CD4-positive, alpha-beta T cell treated with Interleukin-4 for 1 hour (primary cell): ENCODE measurements around the gene GRSF1.
"Not testable (repeated sequence)": the region's sequence is repeated elsewhere in the genome, so short reads cannot be mapped to it uniquely, and the experiment has no call there.

ENCODE experiments used
- DNase-seq, 2 donors: peaks; one replicate each; pipeline ENCODE4 v3.0.0-alpha.2; 2020 to 2022

Gene GRSF1

GRCh38 chr4:70839589-70840093 lies at the start of gene GRSF1:
TSS of gene GRSF1 (minus strand) at chr4:70839890. CDS start at chr4:70839827, 63 bp downstream.
- DNase-seq, result peak; percentile 93 to 95

- no peak for DNase-seq
These were observed 45.5 kb upstream of the GRSF1 start for GRCh38 chr4:70885174-70885573.

DNA sequence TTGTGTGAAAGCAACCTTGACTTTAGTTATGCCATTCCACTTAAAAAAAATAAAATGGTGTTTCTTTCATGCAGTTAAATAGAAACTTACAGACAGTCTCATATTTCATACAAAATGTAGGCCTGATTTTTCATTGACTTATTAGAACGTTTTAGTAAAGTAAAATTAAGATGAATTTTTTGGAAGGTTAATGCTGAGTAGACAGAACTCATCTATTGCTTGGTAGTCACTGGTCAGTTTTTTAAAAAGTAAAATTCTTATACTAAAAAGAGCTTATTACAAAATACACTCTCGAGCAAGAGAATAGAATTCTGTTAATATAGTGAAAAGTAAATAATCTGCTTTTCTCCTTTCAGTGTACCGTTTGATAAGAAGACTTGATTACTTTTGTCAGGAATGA lies 41.0 kb upstream of the GRSF1 start:
- no peak for DNase-seq

GRCh38 chr4:70877556-70877955 lies 37.9 kb upstream of the GRSF1 start:
- no peak for DNase-seq

DNA sequence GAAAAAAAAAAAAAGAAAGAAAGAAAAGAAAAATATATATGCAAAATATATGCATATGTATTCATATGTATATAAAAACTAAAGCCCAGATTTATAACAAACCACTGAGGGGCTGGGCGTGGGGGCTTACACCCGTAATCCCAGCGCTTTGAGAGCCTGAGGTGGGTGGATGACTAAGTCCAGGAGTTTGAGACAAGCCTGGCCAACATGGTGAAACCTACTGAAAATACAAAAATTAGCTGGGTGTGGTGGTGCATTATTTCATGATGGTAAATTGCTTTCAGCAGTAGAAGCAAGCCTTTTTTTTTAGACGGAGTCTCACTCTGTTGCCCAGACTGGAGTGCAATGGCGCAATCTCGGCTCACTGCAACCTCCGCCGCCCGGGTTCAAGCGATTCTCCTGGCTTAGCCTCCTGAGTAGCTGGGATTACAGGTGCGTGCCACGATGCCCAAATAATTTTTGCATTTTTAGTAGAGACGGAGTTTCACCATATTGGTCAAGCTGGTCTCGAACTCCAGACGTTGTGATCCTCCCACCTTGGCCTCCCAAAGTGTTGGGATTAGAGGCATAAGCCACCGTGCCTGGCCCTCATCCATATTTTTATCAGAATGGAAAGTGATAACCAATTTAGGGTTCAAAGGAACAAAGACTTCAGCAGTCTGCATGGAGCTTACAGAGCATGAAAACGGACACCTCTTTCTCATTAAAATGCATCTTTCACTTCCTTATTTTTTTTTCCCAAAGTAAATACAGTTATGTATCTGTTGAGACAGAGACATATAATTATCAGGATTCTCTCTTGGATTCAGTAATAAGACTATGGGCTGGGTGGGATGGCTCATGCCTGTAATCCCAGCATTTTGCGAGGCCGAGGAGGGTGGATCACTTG lies 34.8 kb upstream of the GRSF1 start:
- no peak for DNase-seq

DNA sequence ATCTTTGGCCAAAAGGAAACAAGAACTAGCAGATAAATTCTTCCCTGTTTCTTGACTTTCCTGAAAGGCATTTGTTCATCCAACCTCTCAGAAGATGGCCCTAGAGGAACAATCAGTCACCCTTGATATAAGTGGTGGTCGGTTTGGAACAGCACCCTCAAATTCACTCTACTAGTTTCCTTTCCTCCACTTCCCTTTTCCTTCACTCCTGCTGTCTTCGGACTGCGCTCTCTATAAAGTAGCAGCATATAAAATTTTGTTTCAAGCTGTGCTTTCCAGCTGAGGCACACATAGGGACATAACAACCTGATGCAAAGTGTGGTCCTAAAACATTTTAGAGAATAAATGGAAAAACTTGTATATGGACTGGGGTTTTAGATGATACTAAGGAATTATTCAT lies 33.5 kb upstream of the GRSF1 start:
- no peak for DNase-seq

DNA sequence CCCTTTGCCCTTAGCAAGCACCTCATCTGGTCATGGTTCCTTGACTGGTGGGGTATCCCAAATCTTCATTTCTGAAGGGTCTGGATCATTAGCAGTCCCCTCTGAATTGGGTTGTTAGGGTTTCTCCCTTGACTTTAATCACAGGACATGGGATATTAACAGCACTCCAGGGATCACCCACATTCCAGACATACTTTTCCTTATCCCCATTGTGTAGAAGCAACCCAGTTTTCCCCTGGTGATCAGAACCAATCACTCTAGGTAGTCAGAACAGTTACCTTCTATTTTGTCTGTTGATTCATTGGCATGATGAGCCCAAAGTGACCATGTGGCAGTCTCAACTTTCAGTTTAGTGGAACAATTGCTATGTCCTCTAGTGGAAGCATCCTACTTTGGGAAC lies 29.1 kb upstream of the GRSF1 start:
- DNase-seq, result no peak

- DNase-seq, result no peak
These were observed 23.6 kb upstream of the GRSF1 start for GRCh38 chr4:70863099-70863790.

DNA sequence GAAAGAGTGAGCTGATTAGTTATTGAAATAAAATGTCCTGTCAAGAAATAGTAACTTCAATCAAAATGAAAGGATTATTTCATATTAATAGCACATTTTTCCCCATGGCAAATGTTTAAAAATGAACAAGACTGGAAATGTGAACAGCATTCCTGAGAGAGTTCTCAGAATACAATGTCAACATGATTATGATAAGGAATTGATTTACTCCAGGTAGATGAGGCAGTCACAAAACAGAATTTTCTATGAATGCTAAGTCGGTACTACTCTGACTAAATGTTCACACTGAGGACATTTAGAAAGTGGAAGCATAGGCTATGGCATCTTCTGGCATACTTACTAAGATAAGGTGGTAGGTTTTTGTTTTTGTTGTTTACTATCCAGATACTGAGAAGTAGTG lies 19.4 kb upstream of the GRSF1 start:
- no peak for DNase-seq

- DNase-seq, result no peak
These were observed 18.8 kb upstream of the GRSF1 start for GRCh38 chr4:70858454-70858853.

DNA sequence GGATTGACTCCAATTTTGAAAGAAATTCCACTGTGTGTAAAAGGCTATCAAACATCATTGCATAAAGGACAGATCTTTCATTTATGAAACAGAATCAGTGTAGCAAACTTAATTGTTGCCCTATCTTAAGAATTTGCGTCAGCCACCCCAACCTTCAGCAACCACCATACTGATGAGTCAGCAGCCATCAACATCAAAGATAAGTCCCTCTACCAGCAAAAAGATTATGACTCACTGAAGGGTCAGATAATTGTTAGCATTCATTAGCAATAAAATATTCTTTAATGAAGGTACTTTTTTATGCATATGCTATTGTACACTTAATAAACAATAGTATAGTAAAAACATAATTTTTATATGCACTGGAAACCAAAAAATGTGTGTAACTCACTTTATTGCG lies 15.8 kb upstream of the GRSF1 start:
- no peak for DNase-seq

DNA sequence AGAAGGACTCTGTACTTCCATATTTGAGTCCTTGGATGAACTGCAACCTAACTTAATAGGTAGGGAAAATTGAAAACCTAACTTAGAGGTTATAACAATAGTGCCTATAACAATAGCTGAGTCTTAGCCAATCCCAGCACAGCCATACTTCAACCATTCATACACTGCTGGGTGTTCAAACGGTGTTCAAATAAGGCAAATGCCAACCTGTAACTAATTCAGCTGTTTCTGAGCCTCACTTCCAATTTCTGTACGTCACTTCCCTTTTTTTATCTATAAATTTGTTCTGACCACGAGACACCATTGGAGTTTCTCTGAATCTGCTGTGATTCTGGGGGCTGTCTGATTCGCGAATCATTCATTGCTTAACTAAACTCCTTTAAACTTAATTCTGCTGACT lies 9.6 kb upstream of the GRSF1 start:
- DNase-seq, result no peak

- peak in 1 of 2 donors; percentile 16 for DNase-seq
These were observed 4.5 kb upstream of the GRSF1 start for GRCh38 chr4:70844180-70844579.

DNA sequence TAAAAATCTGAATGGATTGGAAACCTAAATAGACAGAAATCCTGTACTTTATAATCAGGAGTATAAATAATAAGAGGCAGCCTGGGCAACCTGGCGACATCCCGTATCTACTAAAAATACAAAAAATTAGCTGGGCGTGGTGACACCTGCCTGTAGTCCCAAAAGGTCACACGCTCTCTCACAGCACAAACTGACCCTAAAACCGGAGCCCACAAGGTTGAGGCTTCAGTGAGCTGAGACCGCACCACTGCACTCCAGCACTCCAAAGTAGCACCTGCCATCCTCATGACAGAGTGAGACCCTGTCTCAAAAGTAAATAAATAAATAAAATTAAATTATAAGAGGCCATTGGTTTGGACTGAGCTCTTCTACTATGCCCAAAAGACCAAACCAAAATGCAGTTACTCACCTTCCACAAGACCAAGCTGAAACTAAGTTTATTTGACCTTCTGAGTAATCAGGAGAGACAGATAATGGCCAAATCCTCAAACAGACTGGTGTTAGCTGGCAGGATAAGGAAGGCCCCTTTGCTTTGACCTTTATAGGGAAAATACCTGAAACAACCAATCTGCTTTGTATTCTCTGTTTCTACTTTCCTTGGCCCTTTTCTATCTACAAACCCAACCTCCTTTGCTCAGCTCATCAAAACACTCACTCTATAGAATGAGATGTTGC lies 3.2 kb upstream of the GRSF1 start:
- DNase-seq, result no peak

- no peak for DNase-seq
These were observed 2.3 kb upstream of the GRSF1 start for GRCh38 chr4:70841951-70842350.

- no peak for DNase-seq
These were observed 1.5 kb upstream of the GRSF1 start for GRCh38 chr4:70841211-70841610.

- DNase-seq, result not testable (repeated sequence)
These were observed 941 bp upstream of the GRSF1 start for GRCh38 chr4:70840631-70841030.

DNA sequence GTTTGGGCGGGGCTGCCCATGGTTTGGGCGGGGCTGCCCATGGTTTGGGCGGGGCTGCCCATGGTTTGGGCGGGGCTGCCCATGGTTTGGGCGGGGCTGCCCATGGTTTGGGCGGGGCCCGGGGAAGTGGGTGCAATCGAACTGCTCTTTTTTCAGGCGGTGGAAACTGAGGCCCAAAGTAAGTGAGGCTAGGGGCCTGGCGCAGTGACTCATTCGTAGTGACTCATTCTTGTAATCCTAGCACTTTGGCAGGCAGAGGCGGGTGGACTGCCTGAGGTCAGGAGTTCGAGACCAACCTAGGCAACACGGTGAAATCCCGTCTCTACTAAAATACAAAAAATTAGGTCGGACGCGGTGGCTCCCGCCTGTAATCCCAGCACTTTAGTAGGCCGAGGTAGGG lies 447 bp upstream of the GRSF1 start:
- peak; percentile 50 to 67 for DNase-seq

DNA sequence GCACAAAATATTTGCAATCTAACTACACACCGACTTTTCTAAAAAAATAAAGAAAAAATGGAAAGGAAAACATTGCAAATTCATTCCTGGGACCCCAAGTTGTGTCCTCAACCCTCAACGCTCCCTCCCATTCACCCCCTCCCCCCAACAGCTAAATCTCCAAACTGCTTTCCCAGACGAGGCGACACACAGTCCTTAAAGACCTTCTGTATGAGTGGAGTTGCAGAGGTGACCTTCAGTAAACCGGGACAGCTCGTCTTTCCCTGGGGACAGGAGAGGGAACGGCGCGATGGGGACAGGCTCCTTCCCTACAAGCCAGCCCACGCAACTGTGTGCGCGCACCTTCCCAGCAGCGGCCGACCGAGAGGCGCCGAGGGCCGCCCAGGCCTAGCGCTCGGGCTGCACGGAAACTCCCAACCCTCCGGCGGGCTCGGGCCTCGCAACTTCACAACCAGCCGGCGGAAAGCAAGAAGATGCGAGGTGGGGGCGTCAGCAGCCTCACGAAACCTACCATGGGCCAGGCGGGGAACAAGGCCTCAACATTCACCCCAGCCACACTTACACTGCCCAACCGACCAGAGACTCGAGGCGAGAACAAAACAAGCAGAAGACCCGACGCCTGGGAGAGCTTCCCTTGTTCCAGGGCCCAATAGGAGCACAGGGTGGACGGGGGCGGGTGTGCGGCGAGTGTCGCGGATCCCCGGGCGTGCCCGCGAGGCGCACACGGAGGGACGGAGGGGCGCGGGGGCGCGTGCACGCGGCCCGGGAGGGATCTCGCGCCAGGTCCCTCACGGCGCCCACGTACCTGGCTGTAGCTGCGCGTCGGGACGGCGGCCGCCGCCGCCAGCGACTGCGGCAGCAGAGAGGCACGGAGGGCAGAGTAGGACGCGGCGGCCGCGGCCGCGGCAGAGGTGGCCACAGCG lies 763 bp downstream of the GRSF1 start:
- DNase-seq, result peak; percentile 58 to 67

DNA sequence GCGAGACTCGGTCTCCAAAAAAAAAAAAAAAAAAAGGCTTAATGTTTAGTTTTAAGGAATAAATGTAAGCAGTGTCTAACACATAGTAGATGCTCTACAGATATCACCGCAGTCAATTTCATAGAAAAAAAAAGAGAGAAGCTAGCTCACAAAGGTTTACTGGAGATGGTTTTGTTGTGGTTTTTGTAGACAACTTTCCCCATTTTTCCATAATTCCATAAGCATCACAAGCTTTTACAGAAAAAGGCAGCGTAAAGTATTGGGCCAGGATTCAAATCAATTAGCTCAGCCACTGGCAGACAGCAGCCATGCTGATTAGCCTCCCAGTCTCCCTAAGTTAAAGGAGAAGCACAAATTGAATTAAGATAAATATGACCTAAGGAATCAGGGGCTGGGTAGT lies 1.5 kb downstream of the GRSF1 start:
- DNase-seq, result no peak

DNA sequence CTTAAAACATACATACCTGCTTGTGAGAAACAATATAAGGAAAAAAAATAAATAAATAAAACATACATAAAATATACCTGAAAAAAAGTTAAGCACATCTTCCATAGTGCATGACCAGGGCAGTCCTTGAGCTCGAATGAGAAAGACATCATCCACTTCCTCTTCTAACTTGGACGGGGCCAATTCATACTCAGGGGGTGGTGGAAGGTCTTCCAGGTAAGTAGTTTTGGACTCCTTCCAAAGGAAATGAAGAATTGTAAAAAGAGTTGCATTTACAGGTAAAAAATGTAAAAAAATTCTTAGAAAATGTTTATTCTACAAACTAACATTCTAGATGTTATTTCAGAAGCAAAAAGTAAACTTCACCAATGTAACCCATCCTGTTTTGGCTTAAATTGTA lies 3.6 kb downstream of the GRSF1 start:
- no peak for DNase-seq

- no peak for DNase-seq
These were observed 6.0 kb downstream of the GRSF1 start for GRCh38 chr4:70833675-70834074.
